Left lung (tissue), 10 donors: ENCODE data around the gene C14orf180. TPM values are rescaled to one million over a fixed set of nuclear protein-coding genes. Genes with fewer than 3 reads are reported as not detected.

Source experiments
- ATAC-seq: fragments of 200-7000 bp; cut with Tn5 transposase; one replicate; pipeline ENCODE4 v1.9.1; 2020; ENCODE audit warnings: moderate library complexity
- DNase-seq, 4 donors: peaks; one replicate each; pipeline ENCODE4 v3.0.0-alpha.2; 2013 to 2020
- H3K27ac ChIP-seq, 2 donors: fragments of 200-600 bp; sonication (generic) in 1 of 2; one replicate each; pipeline versions ENCODE4 v1.5.0 to v1.8.0; 2020 to 2021
- H3K27me3 ChIP-seq, 2 donors: fragments of 200-600 bp; sonication (generic) in 1 of 2; one replicate each; pipeline versions ENCODE4 v1.5.0 to v1.8.0; 2020 to 2021
- H3K36me3 ChIP-seq, 2 donors: fragments of 200-600 bp; sonication (generic) in 1 of 2; one replicate each; pipeline versions ENCODE4 v1.5.0 to v1.8.0; 2020 to 2021
- H3K4me1 ChIP-seq, 2 donors: fragments of 200-600 bp; one replicate each; pipeline ENCODE4 v1.8.0; 2021
- H3K4me3 ChIP-seq, 2 donors: fragments of 200-600 bp; sonication (generic) in 1 of 2; one replicate each; pipeline versions ENCODE4 v1.5.0 to v1.8.0; 2020 to 2021; ENCODE audit warnings: mild to moderate bottlenecking in 1 of 2
- H3K9me3 ChIP-seq, 2 donors: fragments of 200-600 bp; sonication (generic) in 1 of 2; one replicate each; pipeline versions ENCODE4 v1.5.0 to v1.8.0; 2020 to 2021
- intact Hi-C, 2 donors: fragments of 100-400 bp; cut with DNase I; formaldehyde crosslinking; loops; one replicate each; pipeline versions ENCODE4 v1.11.2 to v1.14.2; 2022
- polyA plus RNA-seq, 6 donors: library from polyadenylated mRNA; unstranded; fragments of 120-200 nt; gene quantifications; one replicate each; pipeline ENCODE4 v1.2.1, GENCODE V29; 2013; ENCODE audit not compliant: insufficient read length in 6 of 6
- total RNA-seq, 2 donors: library from RNA; stranded (reverse); fragmentation: NEBNext Ultra II Directional; extraction: Animal tissue kit (Norgen Biotek cat#: 25700); gene quantifications; one replicate each; pipeline ENCODE4 v1.2.1, GENCODE V29; 2021
- TF ChIP-seq, protein P1 (sequence below), 2 donors: fragments of 200-600 bp; sonication (generic) in 1 of 2; IDR thresholded peaks; one replicate each; pipeline versions ENCODE4 v1.5.0 to v1.8.0; 2021; ENCODE audit warnings: antibody characterized with exemption in 2 of 2
- donor health status: DM: no; HTN: yes; CAD: no.
- donor health status: DM: no; HTN: no; CAD: no.

C14orf180 gene
- total and polyA plus RNA-seq, 8 donors: not detected

DNA sequence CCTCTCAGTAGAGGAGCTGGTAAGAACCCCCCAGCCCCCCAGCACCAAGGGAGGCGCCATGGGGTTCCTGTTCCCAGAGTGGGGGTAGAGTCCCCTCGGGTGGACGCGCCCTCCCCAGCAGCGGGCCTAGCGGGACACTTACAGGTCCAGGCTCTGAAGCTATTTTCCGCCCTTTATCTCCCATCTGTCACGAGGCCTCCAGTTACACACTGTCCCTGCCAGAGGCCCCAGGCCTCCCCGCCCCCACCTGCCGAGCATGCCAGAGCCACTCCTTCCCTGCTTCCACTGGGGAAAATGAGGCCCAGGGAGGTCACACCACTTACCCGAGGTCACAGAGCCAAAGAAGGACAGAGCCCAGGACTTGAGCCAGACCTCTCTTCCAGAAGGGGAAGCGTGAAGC, 3.1 kb downstream of the C14orf180 start:
- intact Hi-C loops: no loop called here
- DNase-seq: peak in 1 of 4 donors; percentile 42
- Histone ChIP-seq H3K27ac (no peak overlapping the region), H3K36me3 (no peaks in the 10 kb centered on the region), H3K9me3 (no peaks in the 10 kb centered on the region), H3K27me3 (peaks cover 0 to 99% of the 10 kb centered on the region in 2 donors), H3K4me3 (no peak overlapping the region), H3K4me1 (no peaks in the 10 kb centered on the region)
- TF ChIP-seq, protein P1, sequence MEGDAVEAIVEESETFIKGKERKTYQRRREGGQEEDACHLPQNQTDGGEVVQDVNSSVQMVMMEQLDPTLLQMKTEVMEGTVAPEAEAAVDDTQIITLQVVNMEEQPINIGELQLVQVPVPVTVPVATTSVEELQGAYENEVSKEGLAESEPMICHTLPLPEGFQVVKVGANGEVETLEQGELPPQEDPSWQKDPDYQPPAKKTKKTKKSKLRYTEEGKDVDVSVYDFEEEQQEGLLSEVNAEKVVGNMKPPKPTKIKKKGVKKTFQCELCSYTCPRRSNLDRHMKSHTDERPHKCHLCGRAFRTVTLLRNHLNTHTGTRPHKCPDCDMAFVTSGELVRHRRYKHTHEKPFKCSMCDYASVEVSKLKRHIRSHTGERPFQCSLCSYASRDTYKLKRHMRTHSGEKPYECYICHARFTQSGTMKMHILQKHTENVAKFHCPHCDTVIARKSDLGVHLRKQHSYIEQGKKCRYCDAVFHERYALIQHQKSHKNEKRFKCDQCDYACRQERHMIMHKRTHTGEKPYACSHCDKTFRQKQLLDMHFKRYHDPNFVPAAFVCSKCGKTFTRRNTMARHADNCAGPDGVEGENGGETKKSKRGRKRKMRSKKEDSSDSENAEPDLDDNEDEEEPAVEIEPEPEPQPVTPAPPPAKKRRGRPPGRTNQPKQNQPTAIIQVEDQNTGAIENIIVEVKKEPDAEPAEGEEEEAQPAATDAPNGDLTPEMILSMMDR (IDR thresholded peaks at IDR 0.05): no peak
- ATAC-seq: no peak

DNA sequence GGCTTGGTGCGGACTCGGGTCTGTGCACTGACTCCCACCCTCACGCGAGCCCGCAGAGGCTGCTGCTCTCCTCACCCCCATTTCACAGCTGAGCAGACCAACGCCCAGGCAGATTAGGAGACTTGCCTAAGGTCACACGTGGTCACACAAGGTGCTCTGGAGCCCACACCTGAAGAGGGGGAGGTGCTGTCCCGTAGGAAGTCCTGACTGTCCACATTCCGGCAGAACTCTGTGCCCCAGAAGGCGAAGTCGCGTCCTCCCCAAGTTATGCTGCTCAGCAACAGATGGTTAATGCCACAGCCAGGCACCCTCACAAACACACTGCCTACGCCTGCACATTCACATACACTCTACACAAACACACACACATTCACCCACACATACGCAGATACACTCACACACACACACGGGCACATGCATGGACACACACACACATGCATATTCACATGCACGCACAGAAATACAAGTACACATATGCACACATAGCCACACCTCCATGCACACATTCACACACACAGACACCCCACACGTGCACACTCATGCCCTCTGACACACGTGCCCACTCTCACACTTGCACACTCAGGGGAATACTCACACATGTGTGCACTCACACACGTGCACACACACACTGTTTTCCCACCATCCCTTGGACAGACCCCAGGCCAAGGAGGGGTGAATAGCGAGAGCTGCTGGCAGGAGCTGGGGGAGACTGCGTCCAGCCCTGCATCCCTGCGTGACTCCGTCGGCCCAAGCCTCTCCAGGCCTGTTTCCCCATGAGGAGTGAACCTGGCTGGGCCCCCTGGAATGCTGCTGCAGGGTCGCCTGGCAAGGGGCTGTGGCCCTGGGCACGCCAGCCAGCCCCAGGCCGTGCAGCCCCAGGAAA, 4.1 kb downstream of the C14orf180 start:
- intact Hi-C loops: no loop called here
- ATAC-seq: no peak
- Histone ChIP-seq H3K4me3 (no peak overlapping the region), H3K27me3 (peaks cover 0 to 99% of the 10 kb centered on the region in 2 donors), H3K27ac (no peak overlapping the region), H3K9me3 (no peaks in the 10 kb centered on the region), H3K4me1 (no peaks in the 10 kb centered on the region), H3K36me3 (no peaks in the 10 kb centered on the region)
- TF ChIP-seq, protein P1 (IDR thresholded peaks at IDR 0.05): no peak
- DNase-seq: no peak

DNA sequence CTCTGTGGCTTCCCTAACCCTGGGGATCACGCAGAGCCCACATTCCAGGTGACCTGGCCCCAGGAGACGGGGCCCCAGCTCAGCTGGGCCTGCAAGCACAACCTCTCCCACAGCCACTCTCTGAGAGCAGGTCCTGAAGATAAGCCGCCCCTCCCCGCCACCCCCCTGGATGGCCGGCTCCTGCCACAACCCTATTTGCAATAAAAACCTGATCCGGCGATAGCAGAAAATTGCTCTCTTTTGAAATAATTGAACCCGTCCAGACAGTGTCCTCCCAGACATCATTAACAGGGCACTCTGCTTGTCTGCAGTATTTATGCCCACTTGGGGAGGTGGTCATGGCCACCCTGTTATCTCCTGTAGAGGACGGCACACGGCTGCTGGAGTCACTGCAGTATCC, 5.0 kb downstream of the C14orf180 start:
- H3K36me3 ChIP-seq: no peaks in the 10 kb centered on the region
- peaks cover 0 to 99% of the 10 kb centered on the region in 2 donors for H3K27me3 ChIP-seq
- H3K4me3 ChIP-seq: no peak overlapping the region
- ATAC-seq (no peak), DNase-seq (no peak)
- H3K9me3 ChIP-seq: no peaks in the 10 kb centered on the region
- H3K4me1 ChIP-seq: no peaks in the 10 kb centered on the region
- intact Hi-C loops: no loop called here
- no peak overlapping the region for H3K27ac ChIP-seq
- TF ChIP-seq, protein P1 (IDR thresholded peaks at IDR 0.05): no peak

DNA sequence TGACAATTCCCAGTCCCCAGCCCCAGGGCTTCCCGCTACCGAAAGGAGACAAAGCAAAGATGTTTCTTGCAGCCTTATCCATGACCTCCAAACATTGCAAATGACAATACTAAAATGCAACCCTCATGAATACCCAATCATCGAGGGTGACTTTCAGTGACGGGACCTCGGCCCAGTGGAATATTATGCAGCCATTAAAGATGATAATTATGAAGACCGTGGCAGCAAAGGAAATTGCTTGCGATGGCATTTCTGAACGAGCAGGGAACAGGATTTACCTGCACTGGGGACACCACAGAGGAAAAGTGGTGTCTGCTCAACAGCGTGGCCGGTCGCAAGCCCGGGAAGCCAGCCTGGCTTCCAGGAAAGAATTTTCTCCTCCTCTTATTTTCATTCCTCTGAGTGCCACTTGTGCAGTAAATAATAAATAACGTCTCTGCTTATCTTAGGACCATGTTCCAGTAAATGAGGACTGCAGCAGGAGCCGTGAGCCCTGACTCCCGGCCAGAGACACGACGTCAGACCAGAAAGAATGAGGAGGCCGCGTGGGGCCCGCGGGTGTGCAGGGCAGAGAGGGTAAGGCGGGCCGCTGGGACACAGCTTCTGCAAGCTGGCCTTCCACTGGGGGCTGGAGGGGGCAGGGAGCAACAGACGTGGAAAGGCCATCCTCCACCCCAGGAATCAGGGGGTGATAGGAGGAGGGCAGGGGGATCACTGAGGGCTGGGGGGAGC, 6.6 kb downstream of the C14orf180 start:
- TF ChIP-seq, protein P1 (IDR thresholded peaks at IDR 0.05): no peak
- H3K27ac ChIP-seq: no peak overlapping the region
- intact Hi-C loops: no loop called here
- peaks cover 0 to 90% of the 10 kb centered on the region in 2 donors for H3K27me3 ChIP-seq
- no peaks in the 10 kb centered on the region for H3K4me1 ChIP-seq
- H3K36me3 ChIP-seq: no peaks in the 10 kb centered on the region
- ATAC-seq (no peak), DNase-seq (no peak)
- no peak overlapping the region for H3K4me3 ChIP-seq
- no peaks in the 10 kb centered on the region for H3K9me3 ChIP-seq
